ENCODE results near the gene PROSER2.

DNA sequence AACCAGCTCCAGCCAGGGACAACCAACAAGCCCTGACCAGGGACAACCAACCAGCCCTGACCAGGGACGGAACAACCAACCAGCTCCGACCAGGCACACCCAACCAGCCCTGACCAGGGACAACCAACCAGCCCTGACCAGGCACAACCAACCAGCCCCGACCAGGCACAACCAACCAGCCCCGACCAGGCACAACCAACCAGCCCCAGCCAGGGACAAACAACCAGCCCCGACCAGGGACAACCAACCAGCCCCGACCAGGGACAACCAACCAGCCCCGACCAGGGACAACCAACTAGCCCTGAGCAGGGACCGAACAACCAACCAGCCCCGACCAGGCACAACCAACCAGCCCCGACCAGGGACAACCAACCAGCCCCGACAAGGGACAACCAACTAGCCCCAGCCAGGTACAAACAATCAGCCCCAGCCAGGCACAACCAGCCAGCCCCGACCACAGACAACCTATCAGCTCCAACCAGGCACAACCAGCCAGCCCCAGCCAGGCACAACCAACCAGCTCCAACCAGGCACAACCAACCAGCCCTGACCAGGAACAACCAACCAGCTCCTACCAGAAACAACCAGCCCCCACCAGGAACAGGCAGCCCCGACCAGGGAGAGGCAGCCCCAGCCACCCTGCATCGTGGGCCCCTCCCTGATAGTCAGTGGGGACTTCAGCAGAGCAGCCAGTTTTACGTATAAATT lies 56.4 kb downstream of the PROSER2 start:
- TF ChIP-seq, protein P1, sequence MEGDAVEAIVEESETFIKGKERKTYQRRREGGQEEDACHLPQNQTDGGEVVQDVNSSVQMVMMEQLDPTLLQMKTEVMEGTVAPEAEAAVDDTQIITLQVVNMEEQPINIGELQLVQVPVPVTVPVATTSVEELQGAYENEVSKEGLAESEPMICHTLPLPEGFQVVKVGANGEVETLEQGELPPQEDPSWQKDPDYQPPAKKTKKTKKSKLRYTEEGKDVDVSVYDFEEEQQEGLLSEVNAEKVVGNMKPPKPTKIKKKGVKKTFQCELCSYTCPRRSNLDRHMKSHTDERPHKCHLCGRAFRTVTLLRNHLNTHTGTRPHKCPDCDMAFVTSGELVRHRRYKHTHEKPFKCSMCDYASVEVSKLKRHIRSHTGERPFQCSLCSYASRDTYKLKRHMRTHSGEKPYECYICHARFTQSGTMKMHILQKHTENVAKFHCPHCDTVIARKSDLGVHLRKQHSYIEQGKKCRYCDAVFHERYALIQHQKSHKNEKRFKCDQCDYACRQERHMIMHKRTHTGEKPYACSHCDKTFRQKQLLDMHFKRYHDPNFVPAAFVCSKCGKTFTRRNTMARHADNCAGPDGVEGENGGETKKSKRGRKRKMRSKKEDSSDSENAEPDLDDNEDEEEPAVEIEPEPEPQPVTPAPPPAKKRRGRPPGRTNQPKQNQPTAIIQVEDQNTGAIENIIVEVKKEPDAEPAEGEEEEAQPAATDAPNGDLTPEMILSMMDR (IDR thresholded peaks at IDR 0.05): no peak
- no peak for TF ChIP-seq POLR2A (IDR thresholded peaks at IDR 0.05)

Measured in body of pancreas (tissue), 4 donors.